HL-60 (cell line): ENCODE results near the gene PIK3R5.
A peak's percentile ranks its signal among the peaks of the same experiment; 100 is the strongest.

Experiments used
- DNase-seq, 2 experiments: peaks; one replicate each; pipeline ENCODE4 v3.0.0-alpha.2; 2010 to 2020; ENCODE audit warnings: low read depth in 1 of 2, low spot score in 1 of 2
- H3K27ac ChIP-seq: fragments of 250-450 bp; sonication (Bioruptor Pico); replicated peaks from 2 replicates; pipeline ENCODE4 v1.5.1; 2020; ENCODE audit warnings: mild to moderate bottlenecking, moderate library complexity
- H3K27me3 ChIP-seq: fragments of 250-450 bp; sonication (Bioruptor Pico); 2 replicates; pipeline ENCODE4 v1.5.1; 2021; ENCODE audit warnings: mild to moderate bottlenecking, moderate library complexity; ENCODE audit not compliant: insufficient read depth, poor library complexity, severe bottlenecking
- H3K4me3 ChIP-seq: replicated peaks from 2 replicates; pipeline ENCODE4 v1.5.1; 2011; ENCODE audit warnings: mild to moderate bottlenecking, control low read depth, low read length; ENCODE audit not compliant: insufficient read depth
- CTCF ChIP-seq: IDR thresholded peaks from one replicate; pipeline ENCODE4 v1.5.1; 2011; ENCODE audit warnings: low read length, control low read depth, inconsistent platforms; ENCODE audit not compliant: insufficient read depth
- GABPA ChIP-seq: IDR thresholded peaks from 2 replicates; pipeline ENCODE4 v1.6.1; 2012; ENCODE audit warnings: low read depth
- POLR2AphosphoS5 ChIP-seq: IDR thresholded peaks from 2 replicates; pipeline ENCODE4 v1.6.1; 2012; ENCODE audit warnings: low read depth
- REST ChIP-seq: IDR thresholded peaks from 2 replicates; pipeline ENCODE4 v1.6.1; 2012; ENCODE audit warnings: low read depth; ENCODE audit not compliant: insufficient replicate concordance
- SPI1 ChIP-seq: IDR thresholded peaks from 2 replicates; pipeline ENCODE4 v1.6.1; 2012; ENCODE audit warnings: low read depth, mild to moderate bottlenecking, borderline replicate concordance

PIK3R5 gene

GRCh38 chr17:8969901-8970300 is 4.4 kb upstream of the PIK3R5 start:
- TF ChIP-seq GABPA (no peak), POLR2AphosphoS5 (no peak), REST (no peak), SPI1 (no peak), CTCF (no peak)
- DNase-seq: no peak
- Histone ChIP-seq H3K27me3 (no peaks in the 10 kb centered on the region), H3K27ac (peak overlapping the region; percentile 67), H3K4me3 (no peak overlapping the region)

- DNase-seq: no peak
- Histone ChIP-seq H3K27ac (peak overlapping the region; percentile 96; the same call in 1 of the 2 replicates), H3K4me3 (no peak overlapping the region), H3K27me3 (no peaks in the 10 kb centered on the region)
- TF ChIP-seq POLR2AphosphoS5: no peak
- TF ChIP-seq CTCF: no peak
- no peak for TF ChIP-seq REST
- no peak for TF ChIP-seq SPI1
- no peak for TF ChIP-seq GABPA
These were observed 3.0 kb upstream of the PIK3R5 start for GRCh38 chr17:8968503-8968902.

- peak overlapping the region; percentile 96 for H3K27ac ChIP-seq
- peak overlapping the region; percentile 30 for H3K4me3 ChIP-seq
- no peak for DNase-seq
- H3K27me3 ChIP-seq: no peaks in the 10 kb centered on the region
- TF ChIP-seq SPI1 (no peak), REST (no peak), POLR2AphosphoS5 (no peak), GABPA (no peak), CTCF (no peak)
These were observed 2.4 kb upstream of the PIK3R5 start for GRCh38 chr17:8967861-8968260.
